Embryonic facial prominence (tissue), 1 donor: ENCODE measurements around the gene ARHGEF12.

Experiments used
- DNase-seq: peaks from one replicate; pipeline ENCODE4 v3.0.0-alpha.2; 2016; ENCODE audit errors: extremely low spot score

Gene ARHGEF12

GRCh38 chr11:120413480-120413879 is 77.3 kb downstream of the ARHGEF12 start:
- no peak for DNase-seq

GRCh38 chr11:120420572-120420971 is 84.4 kb downstream of the ARHGEF12 start:
- no peak for DNase-seq

- no peak for DNase-seq
Measured at GRCh38 chr11:120424185-120424969, 88.2 kb downstream of the ARHGEF12 start.

- no peak for DNase-seq
Measured at GRCh38 chr11:120424970-120425332, 88.7 kb downstream of the ARHGEF12 start.

- no peak for DNase-seq
Measured at GRCh38 chr11:120425527-120425926, 89.3 kb downstream of the ARHGEF12 start.

GRCh38 chr11:120430146-120430545 is 93.9 kb downstream of the ARHGEF12 start:
- no peak for DNase-seq

GRCh38 chr11:120431633-120432032 is 95.4 kb downstream of the ARHGEF12 start:
- DNase-seq = no peak

- peak; percentile 15 for DNase-seq
Measured at GRCh38 chr11:120432056-120433018, 96.1 kb downstream of the ARHGEF12 start.

- DNase-seq = no peak
Measured at GRCh38 chr11:120441592-120441991, 105.4 kb downstream of the ARHGEF12 start.

GRCh38 chr11:120442031-120442430 is 105.8 kb downstream of the ARHGEF12 start:
- no peak for DNase-seq

GRCh38 chr11:120446802-120447201 is 110.6 kb downstream of the ARHGEF12 start:
- no peak for DNase-seq

- DNase-seq = no peak
Measured at GRCh38 chr11:120448240-120448639, 112.0 kb downstream of the ARHGEF12 start.

GRCh38 chr11:120455487-120455886 is 119.3 kb downstream of the ARHGEF12 start:
- DNase-seq = no peak

- no peak for DNase-seq
Measured at GRCh38 chr11:120457996-120458395, 121.8 kb downstream of the ARHGEF12 start.

- no peak for DNase-seq
Measured at GRCh38 chr11:120462825-120463224, 126.6 kb downstream of the ARHGEF12 start.

- no peak for DNase-seq
Measured at GRCh38 chr11:120465921-120466534, 129.8 kb downstream of the ARHGEF12 start.

GRCh38 chr11:120467627-120468026 is 131.4 kb downstream of the ARHGEF12 start:
- no peak for DNase-seq

- DNase-seq = no peak
Measured at GRCh38 chr11:120471131-120471530, 134.9 kb downstream of the ARHGEF12 start.

GRCh38 chr11:120471994-120472393 is 135.8 kb downstream of the ARHGEF12 start:
- DNase-seq = no peak

- no peak for DNase-seq
Measured at GRCh38 chr11:120473503-120473902, 137.3 kb downstream of the ARHGEF12 start.

- DNase-seq = no peak
Measured at GRCh38 chr11:120482149-120482548, 145.9 kb downstream of the ARHGEF12 start.

GRCh38 chr11:120484722-120485121 is 148.5 kb downstream of the ARHGEF12 start:
- DNase-seq = no peak
